Stimulated activated CD4-positive, alpha-beta T cell treated with anti-CD3 and anti-CD28 coated beads, Interleukin-4, amount 100 ng/mL, for 4 hours (primary cell): ENCODE data around the gene SHD.
A peak's percentile ranks its signal among the peaks of the same experiment; 100 is the strongest.
"Not testable (repeated sequence)": the region's sequence is repeated elsewhere in the genome, so short reads cannot be mapped to it uniquely, and the experiment has no call there.

ENCODE experiments used
- DNase-seq, 2 experiments: peaks; one replicate each; pipeline ENCODE4 v3.0.0-alpha.2; 2020

The SHD gene, protein sequence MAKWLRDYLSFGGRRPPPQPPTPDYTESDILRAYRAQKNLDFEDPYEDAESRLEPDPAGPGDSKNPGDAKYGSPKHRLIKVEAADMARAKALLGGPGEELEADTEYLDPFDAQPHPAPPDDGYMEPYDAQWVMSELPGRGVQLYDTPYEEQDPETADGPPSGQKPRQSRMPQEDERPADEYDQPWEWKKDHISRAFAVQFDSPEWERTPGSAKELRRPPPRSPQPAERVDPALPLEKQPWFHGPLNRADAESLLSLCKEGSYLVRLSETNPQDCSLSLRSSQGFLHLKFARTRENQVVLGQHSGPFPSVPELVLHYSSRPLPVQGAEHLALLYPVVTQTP

GRCh38 chr19:4278419-4279266 is at the start of gene SHD:
SHD (plus strand) TSS chr19:4279266; CDS start chr19:4280064, 798 bp downstream.
- no peak for DNase-seq

GRCh38 chr19:4230237-4230636 is 48.8 kb upstream of the SHD start:
- not testable (repeated sequence) for DNase-seq

- not testable (repeated sequence) for DNase-seq
Observed at GRCh38 chr19:4231521-4231920, 47.5 kb upstream of the SHD start.

GRCh38 chr19:4232139-4232538 is 46.9 kb upstream of the SHD start:
- not testable (repeated sequence) for DNase-seq

DNA sequence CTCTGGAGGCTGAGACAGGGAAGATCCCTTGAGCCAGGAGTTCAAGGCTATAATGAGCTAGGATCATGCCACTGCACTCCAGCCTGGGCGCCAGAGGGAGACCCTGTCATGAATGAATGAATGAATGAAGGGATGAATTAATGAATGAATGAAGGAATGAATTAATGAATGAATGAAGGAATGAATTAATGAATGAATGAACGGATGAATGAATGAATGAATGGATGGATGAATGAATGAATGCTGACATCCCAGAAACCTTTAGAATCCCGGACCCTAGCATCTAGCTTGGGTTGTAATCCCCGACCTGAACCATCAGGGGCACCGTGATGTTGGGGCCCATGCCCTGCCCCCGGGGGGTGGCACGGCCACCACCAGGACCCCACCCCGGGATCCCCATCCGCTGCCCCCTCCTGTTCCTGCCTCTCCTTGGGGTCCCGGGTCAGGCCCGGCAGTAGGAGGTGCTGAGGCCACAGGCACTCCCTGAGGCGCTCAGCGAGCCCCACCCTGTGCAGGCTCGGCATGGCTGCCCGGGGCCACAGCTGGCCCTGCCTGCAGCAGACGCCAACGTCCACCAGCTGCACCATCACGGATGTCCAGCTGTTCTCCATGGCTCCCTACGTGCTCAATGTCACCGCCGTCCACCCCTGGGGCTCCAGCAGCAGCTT is 46.3 kb upstream of the SHD start:
- no peak for DNase-seq

DNA sequence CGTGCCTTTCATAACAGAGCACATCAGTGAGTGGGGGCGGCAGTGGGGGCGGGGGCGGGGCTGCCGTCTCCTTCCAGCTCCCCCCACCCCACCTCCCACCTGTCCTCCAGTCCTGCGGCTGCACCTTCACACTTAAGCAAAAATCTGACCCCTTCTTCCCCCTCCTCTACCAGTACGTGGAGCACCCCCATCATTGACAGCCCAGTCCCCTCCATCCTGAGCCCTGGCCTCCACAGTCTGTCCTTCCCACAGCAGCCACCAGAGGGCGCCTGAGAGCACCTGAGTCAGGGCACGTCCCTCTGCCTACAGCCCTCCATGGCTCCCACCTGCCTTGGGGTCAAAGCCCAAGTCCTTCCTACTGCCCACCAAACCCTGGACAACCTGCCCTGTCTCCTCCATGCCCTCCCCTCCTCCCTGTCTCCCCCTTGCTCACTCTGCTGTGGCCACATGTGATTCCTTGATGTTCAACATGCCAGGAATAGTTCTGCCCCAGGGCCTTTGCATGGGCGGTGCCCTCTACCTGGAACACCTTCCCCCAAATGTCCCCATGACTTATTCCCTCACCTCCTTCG is 45.7 kb upstream of the SHD start:
- DNase-seq, result peak; percentile 52 to 67

- DNase-seq, result no peak
Observed at GRCh38 chr19:4234142-4234861, 44.8 kb upstream of the SHD start.

DNA sequence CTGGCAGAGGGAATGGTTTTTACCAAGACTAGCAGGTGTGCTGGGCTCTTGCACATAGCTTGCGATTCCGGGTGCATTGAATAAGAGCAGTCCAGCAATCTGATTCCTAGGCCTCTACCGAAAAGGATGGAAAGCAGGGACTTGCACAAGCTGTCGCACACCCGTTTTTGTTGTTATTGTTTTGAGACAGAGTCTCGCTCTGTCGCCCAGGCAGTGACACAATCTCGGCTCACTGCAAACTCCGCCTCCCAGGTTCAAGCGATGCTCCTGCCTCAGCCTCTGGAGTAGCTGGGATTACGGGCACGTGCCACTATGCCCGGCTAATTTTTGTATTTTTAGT is 44.2 kb upstream of the SHD start:
- DNase-seq, result no peak

DNA sequence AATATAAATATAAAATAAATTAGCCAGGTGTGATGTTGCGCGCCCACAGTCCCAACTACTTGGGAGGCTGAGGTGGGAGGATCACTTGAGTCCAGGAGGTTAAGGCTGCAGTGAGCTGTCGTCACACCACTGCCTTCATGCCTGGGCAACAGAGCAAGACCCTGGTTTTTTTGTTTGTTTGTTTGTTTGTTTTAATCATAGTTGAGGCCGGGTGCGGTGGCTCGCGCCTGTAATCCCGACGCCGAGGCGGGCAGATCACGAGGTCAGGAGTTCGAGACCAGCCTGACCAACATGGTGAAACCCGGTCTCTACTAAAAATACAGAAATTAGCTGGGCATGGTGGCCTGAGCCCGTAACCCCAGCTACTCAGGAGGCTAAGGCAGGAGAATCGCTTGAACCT is 41.6 kb upstream of the SHD start:
- not testable (repeated sequence) for DNase-seq

- DNase-seq, result no peak
Observed at GRCh38 chr19:4238831-4239230, 40.2 kb upstream of the SHD start.

DNA sequence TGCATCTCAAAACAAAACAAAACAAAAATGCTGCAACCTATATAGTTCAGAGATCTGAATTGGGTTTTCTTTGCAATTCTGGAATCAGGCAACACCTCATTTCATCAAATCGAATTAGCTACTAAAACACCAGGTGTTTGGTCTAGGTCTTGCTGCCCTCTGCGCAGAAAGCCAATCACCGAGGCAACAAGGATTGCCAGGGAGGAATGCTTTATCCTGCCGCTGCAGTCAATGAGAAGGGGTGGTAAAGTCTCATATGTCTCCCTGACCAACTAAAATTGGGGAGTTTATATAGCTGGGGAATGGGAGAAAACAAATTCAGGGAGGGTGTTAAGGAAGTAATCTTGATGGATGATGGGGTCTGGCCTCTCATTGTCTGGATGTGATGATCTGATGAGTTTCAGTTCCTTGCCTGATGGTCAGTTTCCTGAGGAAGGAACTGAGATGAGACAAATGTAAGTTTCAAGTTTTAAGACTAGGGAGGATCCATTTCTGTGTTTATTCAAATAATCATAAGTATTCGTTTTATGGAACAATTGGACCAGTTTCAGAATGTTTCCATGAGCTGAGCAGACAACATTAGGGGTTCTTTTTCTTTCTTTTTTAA is 37.1 kb upstream of the SHD start:
- no peak for DNase-seq

DNA sequence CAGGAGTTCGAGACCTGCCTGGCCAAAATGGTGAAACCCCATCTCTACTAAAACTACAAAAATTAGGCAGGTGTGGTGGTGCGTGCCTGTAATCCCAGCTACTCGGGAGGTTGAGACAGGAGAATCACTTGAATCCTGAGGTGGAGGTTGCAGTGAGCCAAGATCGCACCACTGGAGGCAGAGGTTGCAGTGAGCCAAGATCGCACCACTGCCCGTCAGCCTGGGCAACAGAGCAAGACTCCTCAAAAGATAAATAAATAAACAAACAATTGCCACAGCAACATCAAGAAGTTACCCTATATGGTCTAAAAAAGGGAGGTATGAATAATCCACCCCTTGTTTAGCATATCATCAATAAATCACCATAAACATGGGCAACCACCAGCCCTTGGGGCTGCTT is 33.1 kb upstream of the SHD start:
- DNase-seq, result not testable (repeated sequence)

GRCh38 chr19:4246767-4247593 is 32.1 kb upstream of the SHD start, which contains the start of gene YJU2:
YJU2 (plus strand) TSS chr19:4247080; CDS start chr19:4247147, 67 bp downstream.
- DNase-seq, result peak; percentile 95 to 99

DNA sequence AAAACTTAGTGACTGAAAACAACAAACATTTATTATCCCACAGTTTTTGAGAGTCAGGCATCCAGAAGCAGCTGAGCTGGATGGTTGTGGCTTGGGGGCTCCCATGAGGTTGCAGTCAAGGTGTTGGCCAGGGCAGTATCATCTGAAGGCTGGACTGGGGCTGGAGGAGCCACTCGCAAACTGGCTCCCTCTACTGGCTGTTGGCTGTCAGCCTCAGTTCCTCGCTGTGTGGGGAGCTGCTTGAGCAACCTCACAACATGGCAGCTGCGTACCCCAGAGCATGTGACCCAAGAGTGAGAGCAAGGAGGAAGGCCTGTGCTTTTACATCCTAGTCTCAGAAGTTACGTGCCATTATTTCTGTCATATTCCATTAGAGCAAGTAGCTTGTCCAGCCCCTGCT is 22.5 kb upstream of the SHD start:
- DNase-seq, result no peak

- DNase-seq, result no peak
Observed at GRCh38 chr19:4257025-4257424, 22.0 kb upstream of the SHD start.

DNA sequence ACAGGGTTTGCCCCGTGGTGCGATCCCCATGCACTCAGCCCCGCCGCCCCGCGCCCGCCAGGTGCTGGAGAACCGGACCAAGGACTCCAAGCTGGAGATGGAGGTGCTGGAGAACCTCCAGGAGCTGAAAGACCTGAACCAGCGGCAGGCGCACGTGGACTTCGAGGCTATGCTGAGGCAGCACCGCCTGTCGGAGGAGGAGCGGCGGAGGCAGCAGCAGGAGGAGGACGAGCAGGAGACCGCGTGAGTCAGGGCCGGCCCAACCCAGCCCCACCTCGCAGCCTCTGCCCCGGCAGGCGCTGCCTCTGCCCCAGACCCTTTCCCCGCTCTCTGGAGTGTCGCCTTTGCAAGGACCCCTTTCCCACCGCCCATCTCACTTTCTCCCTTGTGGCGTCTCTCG is 20.9 kb upstream of the SHD start:
- DNase-seq, result no peak

GRCh38 chr19:4260613-4261191 is 18.4 kb upstream of the SHD start:
- DNase-seq, result no peak

DNA sequence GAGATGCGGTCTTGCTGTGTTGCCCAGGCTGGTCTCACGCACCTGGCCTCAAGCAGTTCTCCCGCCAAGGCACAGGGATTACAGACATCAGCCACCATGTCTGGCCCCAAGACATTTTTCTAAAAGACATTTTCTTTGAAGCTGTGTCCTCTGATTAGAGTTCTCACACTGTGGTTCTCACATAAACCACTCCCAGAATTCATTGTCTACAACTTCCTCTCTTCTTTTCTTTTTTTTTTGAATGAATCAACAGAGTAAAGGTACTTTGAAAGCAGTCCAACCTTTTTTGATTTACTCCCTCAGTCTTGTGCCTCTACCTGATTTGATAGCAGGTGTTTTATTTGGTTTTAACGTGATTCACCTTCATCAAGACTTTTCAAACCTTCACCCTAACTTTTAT is 14.3 kb upstream of the SHD start:
- no peak for DNase-seq

GRCh38 chr19:4266253-4267000 is 12.6 kb upstream of the SHD start:
- no peak for DNase-seq
